PC-3 (cell line): ENCODE measurements around the gene KRT73.

Experiments used
- CTCF ChIP-seq: fragments of 300-600 bp; sonication (generic); conservative IDR thresholded peaks from 2 replicates; pipeline ENCODE4 v1.5.1; 2017; ENCODE audit warnings: antibody characterized with exemption, low read depth, mild to moderate bottlenecking, low read length
- EZH2 ChIP-seq: fragments of 300-600 bp; sonication (generic); IDR thresholded peaks from one replicate; pipeline ENCODE4 v1.6.1; 2017; ENCODE audit warnings: antibody characterized with exemption, mild to moderate bottlenecking, low read length; ENCODE audit not compliant: unreplicated experiment

DNA sequence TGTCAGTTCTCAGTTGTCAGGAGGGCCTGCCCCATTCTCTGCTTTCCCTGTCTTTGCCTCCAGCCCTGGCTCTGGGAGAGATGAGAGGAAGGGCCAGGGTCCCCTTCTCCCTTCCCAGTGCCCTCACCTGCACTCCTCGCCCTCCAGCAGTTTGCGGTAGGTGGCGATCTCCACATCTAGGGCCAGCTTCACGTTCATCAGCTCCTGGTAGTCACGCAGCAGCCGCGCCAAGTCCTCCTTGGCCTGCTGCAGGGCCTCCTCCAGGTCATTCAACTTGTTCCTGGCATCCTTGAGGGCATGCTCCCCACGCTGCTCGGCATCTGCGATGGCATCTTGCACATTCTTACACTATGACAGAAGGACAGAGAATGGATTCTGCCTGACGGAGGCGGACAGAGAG is 28.3 kb upstream of the KRT73 start:
- no peak for TF ChIP-seq CTCF
- TF ChIP-seq EZH2 = no peak
